ENCODE data around the gene FRMD8.

- TF ChIP-seq MAX (IDR thresholded peaks at IDR 0.05; ENCODE audit: insufficient read depth, insufficient read length) (no peak), CTCF (IDR thresholded peaks at IDR 0.05; ENCODE audit: extremely low read depth in 1 of 2, insufficient read depth in 1 of 2, low read depth in 1 of 2, low read length in 2 of 2) (no peak), POLR2A (IDR thresholded peaks at IDR 0.05; ENCODE audit: low read depth, low read length) (no peak), EZH2 (IDR thresholded peaks at IDR 0.05; ENCODE audit: borderline replicate concordance, low read depth, low read length, severe bottlenecking) (no peak), POLR2AphosphoS5 (IDR thresholded peaks at IDR 0.05; ENCODE audit: insufficient read depth, low read depth, low read length) (no peak), FOS (IDR thresholded peaks at IDR 0.05; ENCODE audit: borderline replicate concordance, insufficient read depth, low read length) (no peak), JUN (IDR thresholded peaks at IDR 0.05; ENCODE audit: borderline replicate concordance, insufficient read depth, insufficient read length, low read depth) (no peak)
Observed at GRCh38 chr11:65433657-65434056, 47.2 kb downstream of the FRMD8 start.
